Ishikawa (cell line): Measurements from ENCODE around the gene RESP18.
A peak's percentile ranks its signal among the peaks of the same experiment; 100 is the strongest.

Experiments
- CEBPB ChIP-seq: IDR thresholded peaks from 2 replicates; pipeline ENCODE4 v1.6.1; 2012
- CREB1 ChIP-seq: IDR thresholded peaks from 2 replicates; pipeline ENCODE4 v1.6.1; 2012; ENCODE audit warnings: low read depth
- EGR1 ChIP-seq: IDR thresholded peaks from 2 replicates; pipeline ENCODE4 v1.6.1; 2012
- EP300 ChIP-seq: IDR thresholded peaks from 2 replicates; pipeline ENCODE4 v1.6.1; 2012; ENCODE audit warnings: borderline replicate concordance
- FOXM1 ChIP-seq: IDR thresholded peaks from 2 replicates; pipeline ENCODE4 v1.6.1; 2012; ENCODE audit warnings: low read depth, borderline replicate concordance
- MAX ChIP-seq: IDR thresholded peaks from 2 replicates; pipeline ENCODE4 v1.6.1; 2012
- NFIC ChIP-seq: IDR thresholded peaks from 2 replicates; pipeline ENCODE4 v1.6.1; 2012
- RAD21 ChIP-seq: IDR thresholded peaks from 2 replicates; pipeline ENCODE4 v1.6.1; 2012; ENCODE audit warnings: low read depth
- REST ChIP-seq: IDR thresholded peaks from 2 replicates; pipeline ENCODE4 v1.6.1; 2012; ENCODE audit warnings: low read depth, mild to moderate bottlenecking
- TAF1 ChIP-seq: IDR thresholded peaks from 2 replicates; pipeline ENCODE4 v1.6.1; 2012; ENCODE audit warnings: low read depth, mild to moderate bottlenecking
- TCF12 ChIP-seq: IDR thresholded peaks from 2 replicates; pipeline ENCODE4 v1.6.1; 2012; ENCODE audit warnings: low read depth
- TEAD4 ChIP-seq: IDR thresholded peaks from 2 replicates; pipeline ENCODE4 v1.6.1; 2012
- USF1 ChIP-seq: IDR thresholded peaks from 2 replicates; pipeline ENCODE4 v1.6.1; 2012
- YY1 ChIP-seq: IDR thresholded peaks from 2 replicates; pipeline ENCODE4 v1.6.1; 2012; ENCODE audit warnings: low read depth
- ZBTB7A ChIP-seq: IDR thresholded peaks from 2 replicates; pipeline ENCODE4 v1.6.1; 2012; ENCODE audit warnings: low read depth

RESP18 gene

GRCh38 chr2:219302412-219302968 is 30.1 kb downstream of the RESP18 start:
- TF ChIP-seq MAX: no peak
- no peak for TF ChIP-seq YY1
- TF ChIP-seq ZBTB7A: no peak
- TF ChIP-seq NFIC: no peak
- no peak for TF ChIP-seq TAF1
- TF ChIP-seq FOXM1: no peak
- TF ChIP-seq CREB1: no peak
- no peak for TF ChIP-seq USF1

GRCh38 chr2:219300022-219300421 is 32.5 kb downstream of the RESP18 start:
- TF ChIP-seq FOXM1 (no peak), NFIC (no peak), YY1 (no peak)

GRCh38 chr2:219299372-219299760 is 33.2 kb downstream of the RESP18 start:
- no peak for TF ChIP-seq TEAD4
- TF ChIP-seq ZBTB7A: no peak

- peak; percentile 11; the same call in 1 of the 2 replicates for TF ChIP-seq REST
- no peak for TF ChIP-seq MAX
- TF ChIP-seq EP300: no peak
- peak; percentile 88 for TF ChIP-seq RAD21
These were observed 33.7 kb downstream of the RESP18 start for GRCh38 chr2:219298759-219299371.

GRCh38 chr2:219297766-219298456 is 34.6 kb downstream of the RESP18 start:
- TF ChIP-seq ZBTB7A (no peak), FOXM1 (no peak), TAF1 (no peak), RAD21 (no peak), MAX (no peak), REST (no peak), NFIC (no peak), CREB1 (no peak), EP300 (no peak), YY1 (no peak), EGR1 (no peak), CEBPB (no peak), TEAD4 (no peak), TCF12 (no peak), USF1 (no peak)

- TF ChIP-seq TAF1: no peak
- no peak for TF ChIP-seq EGR1
- no peak for TF ChIP-seq REST
- TF ChIP-seq NFIC: no peak
- no peak for TF ChIP-seq RAD21
- no peak for TF ChIP-seq MAX
- no peak for TF ChIP-seq EP300
These were observed 35.7 kb downstream of the RESP18 start for GRCh38 chr2:219296631-219297391.
